ENCODE results near the gene VWA8.

Gene VWA8

DNA sequence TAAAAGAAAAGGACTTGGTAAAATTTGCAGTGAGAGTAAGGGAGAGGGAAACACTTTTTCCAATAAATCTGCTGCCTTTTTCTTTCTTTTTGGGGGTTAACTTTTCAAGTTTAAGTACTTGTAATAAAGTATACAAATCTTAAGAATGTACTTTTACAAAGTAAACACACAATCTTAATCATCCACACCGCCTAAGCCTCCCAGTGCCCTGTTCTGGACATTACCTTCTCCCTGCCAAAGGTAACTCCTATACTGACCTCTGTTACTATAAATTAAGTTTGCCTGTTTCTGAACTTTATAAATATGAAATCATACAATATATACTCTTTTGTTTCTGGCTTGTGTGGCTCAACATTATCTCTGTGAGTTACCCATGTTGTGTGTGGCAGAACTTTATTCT is 365.6 kb downstream of the VWA8 start:
- TF ChIP-seq, protein P1, sequence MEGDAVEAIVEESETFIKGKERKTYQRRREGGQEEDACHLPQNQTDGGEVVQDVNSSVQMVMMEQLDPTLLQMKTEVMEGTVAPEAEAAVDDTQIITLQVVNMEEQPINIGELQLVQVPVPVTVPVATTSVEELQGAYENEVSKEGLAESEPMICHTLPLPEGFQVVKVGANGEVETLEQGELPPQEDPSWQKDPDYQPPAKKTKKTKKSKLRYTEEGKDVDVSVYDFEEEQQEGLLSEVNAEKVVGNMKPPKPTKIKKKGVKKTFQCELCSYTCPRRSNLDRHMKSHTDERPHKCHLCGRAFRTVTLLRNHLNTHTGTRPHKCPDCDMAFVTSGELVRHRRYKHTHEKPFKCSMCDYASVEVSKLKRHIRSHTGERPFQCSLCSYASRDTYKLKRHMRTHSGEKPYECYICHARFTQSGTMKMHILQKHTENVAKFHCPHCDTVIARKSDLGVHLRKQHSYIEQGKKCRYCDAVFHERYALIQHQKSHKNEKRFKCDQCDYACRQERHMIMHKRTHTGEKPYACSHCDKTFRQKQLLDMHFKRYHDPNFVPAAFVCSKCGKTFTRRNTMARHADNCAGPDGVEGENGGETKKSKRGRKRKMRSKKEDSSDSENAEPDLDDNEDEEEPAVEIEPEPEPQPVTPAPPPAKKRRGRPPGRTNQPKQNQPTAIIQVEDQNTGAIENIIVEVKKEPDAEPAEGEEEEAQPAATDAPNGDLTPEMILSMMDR (conservative IDR thresholded peaks at IDR 0.05; ENCODE audit: low read depth, low read length) = no peak
- Histone ChIP-seq H3K9ac (no peak overlapping the region), H3K27me3 (ENCODE audit: insufficient read depth, low read depth) (no peaks in the 10 kb centered on the region), H3K36me3 (ENCODE audit: insufficient read depth) (no peaks in the 10 kb centered on the region), H3K4me1 (ENCODE audit: low read depth, poor library complexity, severe bottlenecking) (no peaks in the 10 kb centered on the region), H3K4me2 (no peak overlapping the region), H3K4me3 (IDR thresholded peaks at IDR 0.05; ENCODE audit: insufficient read depth, low read depth, low read length) (no peak overlapping the region), H3K27ac (no peak overlapping the region), H3K79me2 (ENCODE audit: insufficient read depth, low read depth) (no peaks in the 10 kb centered on the region), H4K20me1 (ENCODE audit: insufficient read depth) (no peaks in the 10 kb centered on the region), H2AFZ (ENCODE audit: low read depth) (no peak overlapping the region)

DNA sequence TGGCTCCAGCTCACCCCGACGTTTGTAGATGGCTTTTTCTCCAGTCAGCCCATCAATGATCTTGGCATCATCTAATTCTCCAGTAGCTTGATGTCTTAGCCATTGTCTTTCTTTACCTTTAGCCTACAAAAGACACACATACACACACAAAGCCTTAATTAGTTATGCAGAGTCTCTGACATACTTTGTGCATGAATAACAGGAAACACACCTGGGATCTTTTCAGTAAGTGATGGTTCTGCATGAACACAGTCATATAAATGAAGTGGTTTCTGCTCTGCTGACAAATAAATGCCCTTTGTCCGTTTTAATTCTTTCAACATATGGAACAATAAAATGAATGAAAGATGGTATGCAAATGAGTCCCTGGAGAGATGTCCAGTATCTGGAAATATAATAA is 370.3 kb downstream of the VWA8 start:
- Histone ChIP-seq H4K20me1 (ENCODE audit: insufficient read depth) (no peaks in the 10 kb centered on the region), H3K79me2 (ENCODE audit: insufficient read depth, low read depth) (no peaks in the 10 kb centered on the region), H2AFZ (ENCODE audit: low read depth) (no peak overlapping the region), H3K4me2 (no peak overlapping the region), H3K27me3 (ENCODE audit: insufficient read depth, low read depth) (no peaks in the 10 kb centered on the region), H3K36me3 (ENCODE audit: insufficient read depth) (no peaks in the 10 kb centered on the region), H3K4me1 (ENCODE audit: low read depth, poor library complexity, severe bottlenecking) (no peaks in the 10 kb centered on the region), H3K27ac (no peak overlapping the region), H3K9ac (no peak overlapping the region), H3K4me3 (IDR thresholded peaks at IDR 0.05; ENCODE audit: insufficient read depth, low read depth, low read length) (no peak overlapping the region)
- TF ChIP-seq, protein P1 (conservative IDR thresholded peaks at IDR 0.05; ENCODE audit: low read depth, low read length) = no peak

DNA sequence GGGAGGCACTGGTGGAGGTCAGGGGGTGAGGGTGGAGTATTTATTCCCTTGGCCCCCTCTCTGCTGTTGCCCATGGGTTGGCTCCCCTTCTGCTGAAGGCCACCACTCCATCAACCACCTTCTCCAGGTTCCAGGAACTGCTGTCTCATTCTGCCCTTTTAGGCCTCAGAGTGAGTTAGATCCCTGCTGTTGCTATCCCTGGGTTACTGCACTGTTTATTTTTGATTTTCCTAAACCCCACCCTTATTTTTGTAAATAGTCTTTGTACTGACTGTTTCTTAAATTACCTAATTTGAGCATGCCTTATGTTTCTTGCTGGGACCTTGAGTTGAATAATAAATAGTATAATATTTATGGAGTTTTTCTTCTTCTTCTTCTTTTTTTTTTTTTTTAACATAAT is 370.8 kb downstream of the VWA8 start:
- no peak overlapping the region for H3K4me2 ChIP-seq
- no peak overlapping the region for H2AFZ ChIP-seq (ENCODE audit: low read depth)
- no peak overlapping the region for H3K9ac ChIP-seq
- no peak overlapping the region for H3K27ac ChIP-seq
- TF ChIP-seq, protein P1 (conservative IDR thresholded peaks at IDR 0.05; ENCODE audit: low read depth, low read length) = no peak
- H3K27me3 ChIP-seq (ENCODE audit: insufficient read depth, low read depth) = no peaks in the 10 kb centered on the region
- no peaks in the 10 kb centered on the region for H3K36me3 ChIP-seq (ENCODE audit: insufficient read depth)
- H3K79me2 ChIP-seq (ENCODE audit: insufficient read depth, low read depth) = no peaks in the 10 kb centered on the region
- H4K20me1 ChIP-seq (ENCODE audit: insufficient read depth) = no peaks in the 10 kb centered on the region
- no peaks in the 10 kb centered on the region for H3K4me1 ChIP-seq (ENCODE audit: low read depth, poor library complexity, severe bottlenecking)
- no peak overlapping the region for H3K4me3 ChIP-seq (IDR thresholded peaks at IDR 0.05; ENCODE audit: insufficient read depth, low read depth, low read length)

DNA sequence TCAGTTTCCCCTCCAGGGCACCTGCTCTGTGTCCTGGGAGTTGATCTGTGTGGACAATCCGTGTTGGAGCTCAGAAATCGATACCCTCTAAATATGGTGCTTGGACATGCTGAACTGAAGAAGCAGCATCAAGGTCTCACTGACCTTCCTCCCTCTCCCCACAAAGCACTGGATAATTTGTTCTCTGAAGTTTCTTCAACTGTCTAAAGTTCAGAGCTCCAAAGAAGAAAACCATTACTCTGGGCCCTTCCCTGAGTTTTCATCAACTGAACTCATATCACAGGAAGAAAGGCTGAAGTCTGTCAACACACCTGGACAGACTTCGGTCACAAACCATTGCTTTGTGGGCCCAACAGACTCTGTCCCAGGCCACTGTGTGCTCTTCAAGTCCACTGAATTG is 371.5 kb downstream of the VWA8 start:
- H3K9ac ChIP-seq = no peak overlapping the region
- no peaks in the 10 kb centered on the region for H3K36me3 ChIP-seq (ENCODE audit: insufficient read depth)
- H3K4me1 ChIP-seq (ENCODE audit: low read depth, poor library complexity, severe bottlenecking) = no peaks in the 10 kb centered on the region
- H3K27ac ChIP-seq = no peak overlapping the region
- no peaks in the 10 kb centered on the region for H4K20me1 ChIP-seq (ENCODE audit: insufficient read depth)
- H2AFZ ChIP-seq (ENCODE audit: low read depth) = no peak overlapping the region
- TF ChIP-seq, protein P1 (conservative IDR thresholded peaks at IDR 0.05; ENCODE audit: low read depth, low read length) = no peak
- H3K79me2 ChIP-seq (ENCODE audit: insufficient read depth, low read depth) = no peaks in the 10 kb centered on the region
- no peak overlapping the region for H3K4me2 ChIP-seq
- no peak overlapping the region for H3K4me3 ChIP-seq (IDR thresholded peaks at IDR 0.05; ENCODE audit: insufficient read depth, low read depth, low read length)
- H3K27me3 ChIP-seq (ENCODE audit: insufficient read depth, low read depth) = no peaks in the 10 kb centered on the region

DNA sequence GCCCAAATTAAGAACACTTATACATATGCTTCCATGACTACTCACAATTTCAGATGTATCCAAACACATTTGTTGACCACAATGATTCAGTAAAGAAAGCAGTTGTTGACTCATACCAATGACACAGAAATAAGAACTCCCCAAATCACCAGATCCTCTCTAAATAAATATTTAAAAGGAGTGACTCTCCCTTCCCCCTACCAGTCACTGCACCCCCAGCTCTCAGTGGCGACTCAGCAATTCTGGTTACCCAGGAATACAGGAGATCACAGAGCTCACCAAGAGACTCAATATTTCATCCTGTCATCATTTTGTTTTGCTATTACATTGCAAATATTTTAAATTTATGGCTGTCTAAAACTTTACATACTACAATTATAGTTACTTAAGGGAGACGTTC is 372.0 kb downstream of the VWA8 start:
- H3K4me3 ChIP-seq (IDR thresholded peaks at IDR 0.05; ENCODE audit: insufficient read depth, low read depth, low read length) = no peak overlapping the region
- no peaks in the 10 kb centered on the region for H4K20me1 ChIP-seq (ENCODE audit: insufficient read depth)
- no peak overlapping the region for H2AFZ ChIP-seq (ENCODE audit: low read depth)
- no peak overlapping the region for H3K4me2 ChIP-seq
- H3K9ac ChIP-seq = no peak overlapping the region
- no peaks in the 10 kb centered on the region for H3K79me2 ChIP-seq (ENCODE audit: insufficient read depth, low read depth)
- no peak overlapping the region for H3K27ac ChIP-seq
- H3K36me3 ChIP-seq (ENCODE audit: insufficient read depth) = no peaks in the 10 kb centered on the region
- no peaks in the 10 kb centered on the region for H3K27me3 ChIP-seq (ENCODE audit: insufficient read depth, low read depth)
- TF ChIP-seq, protein P1 (conservative IDR thresholded peaks at IDR 0.05; ENCODE audit: low read depth, low read length) = no peak
- no peaks in the 10 kb centered on the region for H3K4me1 ChIP-seq (ENCODE audit: low read depth, poor library complexity, severe bottlenecking)

Measured in KMS-11 (cell line).